ENCODE results near the gene NAV2. TPM values are rescaled to one million over a fixed set of nuclear protein-coding genes. Genes with fewer than 3 reads are reported as not detected.

Gene NAV2
- total RNA-seq, 1 donor from 2014 or later: 10.3 TPM

GRCh38 chr11:20161923-20162744 lies 449.5 kb downstream of the NAV2 start:
- ChIA-PET CTCF (no interaction called here), POLR2A (no interaction called here)
- no peak for TF ChIP-seq CTCF (IDR thresholded peaks at IDR 0.05)
- H3K4me3 Mint-ChIP-seq: no peak overlapping the region
- H3K4me1 Mint-ChIP-seq: peaks cover 17% of the 10 kb centered on the region
- peaks cover 2% of the 10 kb centered on the region for H3K36me3 Mint-ChIP-seq (ENCODE audit: low read depth)
- peaks cover 3% of the 10 kb centered on the region for H3K9me3 Mint-ChIP-seq
- ATAC-seq (ENCODE audit: low read depth) (no peak), DNase-seq (no peak)
- no peak overlapping the region for H3K27ac Mint-ChIP-seq
- H3K27me3 Mint-ChIP-seq: peaks cover 81% of the 10 kb centered on the region
- intact Hi-C loops (cut with micrococcal nuclease): no loop called here

- CTCF ChIA-PET: no interaction called here
- H3K4me1 Mint-ChIP-seq: peaks cover 11% of the 10 kb centered on the region
- peaks cover 3% of the 10 kb centered on the region for H3K9me3 Mint-ChIP-seq
- intact Hi-C loops (cut with micrococcal nuclease): no loop called here
- TF ChIP-seq CTCF (IDR thresholded peaks at IDR 0.05): no peak
- no peak overlapping the region for H3K27ac Mint-ChIP-seq
- peaks cover 81% of the 10 kb centered on the region for H3K27me3 Mint-ChIP-seq
- no peak overlapping the region for H3K4me3 Mint-ChIP-seq
- POLR2A ChIA-PET: no interaction called here
- peaks cover 2% of the 10 kb centered on the region for H3K36me3 Mint-ChIP-seq (ENCODE audit: low read depth)
- ATAC-seq (ENCODE audit: low read depth): no peak
- no peak for DNase-seq
These were observed 450.5 kb downstream of the NAV2 start for GRCh38 chr11:20162824-20163782.

GRCh38 chr11:20163783-20164481 lies 451.3 kb downstream of the NAV2 start:
- intact Hi-C loops (cut with micrococcal nuclease): no loop called here
- Mint-ChIP-seq H3K27ac (no peak overlapping the region), H3K4me3 (no peak overlapping the region), H3K9me3 (peaks cover 3% of the 10 kb centered on the region), H3K36me3 (ENCODE audit: low read depth) (no peaks in the 10 kb centered on the region), H3K4me1 (peaks cover 10% of the 10 kb centered on the region), H3K27me3 (peaks cover 74% of the 10 kb centered on the region)
- no peak for TF ChIP-seq CTCF (IDR thresholded peaks at IDR 0.05)
- no peak for DNase-seq
- no peak for ATAC-seq (ENCODE audit: low read depth)
- ChIA-PET CTCF (no interaction called here), POLR2A (no interaction called here)

All from activated B cell treated with CpG ODN at 0.5 μM for 24 hours (primary cell).